K562 (cell line): ENCODE data around the gene ARHGAP33. TPM values are rescaled to one million over a fixed set of nuclear protein-coding genes. Genes with fewer than 3 reads are reported as not detected.

Experiments used
- CTCF ChIP-seq, 3 experiments: IDR thresholded peaks in 2 of 3; conservative IDR thresholded peaks in 1 of 3; 2 replicates each; pipeline ENCODE4 v1.5.1; 2011 to 2012; ENCODE audit warnings: low read length in 3 of 3, mild to moderate bottlenecking in 3 of 3, control low read depth in 2 of 3, improper control_type of control experiment in 1 of 3, inconsistent platforms in 1 of 3, low read depth in 1 of 3, mixed read lengths in 1 of 3, moderate library complexity in 1 of 3; ENCODE audit not compliant: insufficient read depth in 2 of 3
- E2F1 ChIP-seq: sonication (generic); formaldehyde crosslinking; IDR thresholded peaks from 2 replicates; pipeline ENCODE4 v1.8.1; 2023; ENCODE audit warnings: mild to moderate bottlenecking, missing genetic modification reagents, moderate library complexity
- ETS1 ChIP-seq: conservative IDR thresholded peaks from 2 replicates; pipeline ENCODE4 v1.6.1; 2011; ENCODE audit warnings: low read depth, mild to moderate bottlenecking, low read length; ENCODE audit not compliant: control insufficient read depth
- RCOR1 ChIP-seq, 2 experiments: IDR thresholded peaks; 2 replicates each; pipeline ENCODE4 v1.6.1; 2012; ENCODE audit warnings: low read depth in 2 of 2, low read length in 2 of 2, borderline replicate concordance in 1 of 2, improper control_type of control experiment in 1 of 2
- TEAD4 ChIP-seq, 2 experiments: sonication (generic) in 1 of 2; formaldehyde crosslinking in 1 of 2; IDR thresholded peaks; 2 replicates each; pipeline versions ENCODE4 v1.6.1 to v1.8.0; 2012 to 2022; ENCODE audit warnings: borderline replicate concordance in 1 of 2, inconsistent platforms in 1 of 2, low read length in 1 of 2, mild to moderate bottlenecking in 1 of 2, missing genetic modification reagents in 1 of 2
- ZNF143 ChIP-seq: sonication (generic); formaldehyde crosslinking; IDR thresholded peaks from 2 replicates; pipeline ENCODE4 v1.9.0; 2022; ENCODE audit warnings: mild to moderate bottlenecking, missing genetic modification reagents
- ZNF224 ChIP-seq: sonication (generic); formaldehyde crosslinking; IDR thresholded peaks from 2 replicates; pipeline ENCODE4 v1.8.0; 2022; ENCODE audit warnings: mild to moderate bottlenecking, missing genetic modification reagents
- ZNF277 ChIP-seq: fragments of 250-450 bp; sonication (Bioruptor Pico); IDR thresholded peaks from 2 replicates; pipeline ENCODE4 v1.8.0; 2022; ENCODE audit warnings: inconsistent platforms, mild to moderate bottlenecking, moderate library complexity, borderline replicate concordance
- ZNF318 ChIP-seq, 2 experiments: fragments of 450-650 bp; IDR thresholded peaks; 2 replicates each; pipeline ENCODE4 v1.6.1; 2016; ENCODE audit warnings: mild to moderate bottlenecking in 2 of 2, borderline replicate concordance in 1 of 2, low read depth in 1 of 2, moderate library complexity in 1 of 2
- ZSCAN29 ChIP-seq: fragments of 450-650 bp; IDR thresholded peaks from 2 replicates; pipeline ENCODE4 v1.6.1; 2017
- polyA plus RNA-seq, 8 experiments: library from polyadenylated mRNA; depleted of rRNA in 4 of 8; stranded (reverse) in 5 of 8; unstranded in 3 of 8; fragments of >200 nt; fragmentation: Nextera tagmentation in 2 of 8; fragmentation: Illumina TruSeq in 1 of 8; extraction: Ambion mirVana in 2 of 8; extraction: Trizol in 1 of 8; gene quantifications; 2 replicates each; pipeline versions ENCODE4 v1.2.1 to v1.2.3, GENCODE V29; 2011 to 2014; ENCODE audit warnings: inconsistent platforms in 1 of 8, missing spikeins in 1 of 8
- total RNA-seq, 7 experiments: library from RNA; depleted of rRNA in 6 of 7; stranded (reverse); fragments of >200 nt in 6 of 7; fragmentation: Illumina TruSeq in 2 of 7; extraction: Trizol in 2 of 7; gene quantifications; 2 replicates each; pipeline versions ENCODE4 v1.2.1 to v1.2.3, GENCODE V29; 2011 to 2021; ENCODE audit warnings: low replicate concordance in 1 of 7

ARHGAP33 gene
- total and polyA plus RNA-seq, 9 of the 15 experiments (the other 6 are each of a cell fraction or from before 2014, with no cell fraction given): 0.06 to 26.6 (median 1.6) TPM; not detected in 1

GRCh38 chr19:35757749-35758608, 17.4 kb upstream of the ARHGAP33 start, which contains the start of gene PROSER3 (continued):
- no peak for TF ChIP-seq ZNF277 (CRISPR knock-in tag)
- TF ChIP-seq CTCF (IDR thresholded peaks at IDR 0.05 in 2 of 3, conservative IDR thresholded peaks at IDR 0.05 in 1 of 3; ENCODE audit: insufficient read depth in 2 of 3, low read depth in 1 of 3, low read length in 3 of 3): no peak; a peak in 2 of 6 replicates
- TF ChIP-seq TEAD4 (IDR thresholded peaks at IDR 0.05; ENCODE audit: low read length): peak; percentile 54
- TF ChIP-seq TEAD4 (CRISPR knock-in tag; IDR thresholded peaks at IDR 0.05; ENCODE audit: borderline replicate concordance): no peak
- peak in 1 of 2 experiments; percentile 46; a peak in 2 of 4 replicates for TF ChIP-seq RCOR1 (IDR thresholded peaks at IDR 0.05; ENCODE audit: borderline replicate concordance in 1 of 2, low read depth in 2 of 2, low read length in 2 of 2)
- peak; percentile 89 for TF ChIP-seq ZNF143
- no peak for TF ChIP-seq ZNF224 (CRISPR knock-in tag)
- peak; percentile 65 for TF ChIP-seq ETS1
- TF ChIP-seq ZSCAN29: no peak
- 0 out of 2 replicates have a peak, but pooled peaks have one; percentile 42 for TF ChIP-seq E2F1 (CRISPR knock-in tag)
- no peak for TF ChIP-seq ZNF318 (IDR thresholded peaks at IDR 0.05; ENCODE audit: borderline replicate concordance in 1 of 2, low read depth in 1 of 2)
